ENCODE data around the gene CAPSL. TPM values are rescaled to one million over a fixed set of nuclear protein-coding genes. Genes with fewer than 3 reads are reported as not detected.

CAPSL gene
- total and polyA plus RNA-seq, 9 of the 15 experiments (the other 6 are each of a cell fraction or from before 2014, with no cell fraction given) = not detected

GRCh38 chr5:35971186-35971877 is 32.9 kb upstream of the CAPSL start (continued):
- no peak for TF ChIP-seq ZNF407 (IDR thresholded peaks at IDR 0.05; ENCODE audit: low read depth)
- TF ChIP-seq NR2F6 (CRISPR knock-in tag; IDR thresholded peaks at IDR 0.05) = no peak
- TF ChIP-seq HDAC3 (IDR thresholded peaks at IDR 0.05; ENCODE audit: borderline replicate concordance, partially characterized antibody) = no peak
- no peak for TF ChIP-seq ZNF583 (CRISPR knock-in tag; IDR thresholded peaks at IDR 0.05)
- TF ChIP-seq GTF2E2 (tag; IDR thresholded peaks at IDR 0.05) = no peak
- no peak for TF ChIP-seq THAP12 (CRISPR knock-in tag; IDR thresholded peaks at IDR 0.05)
- TF ChIP-seq CTBP1 (IDR thresholded peaks at IDR 0.05; ENCODE audit: borderline replicate concordance) = no peak
- TF ChIP-seq THAP7 (CRISPR knock-in tag; IDR thresholded peaks at IDR 0.05) = no peak
- no peak for TF ChIP-seq ZFP36 (IDR thresholded peaks at IDR 0.05; ENCODE audit: low read depth, low read length, partially characterized antibody)
